Chondrocyte (in vitro differentiated cells): ENCODE data around the gene SAMD15. TPM values are rescaled to one million over a fixed set of nuclear protein-coding genes. Genes with fewer than 3 reads are reported as not detected.
"Not testable (repeated sequence)": the region's sequence is repeated elsewhere in the genome, so short reads cannot be mapped to it uniquely, and the experiment has no call there.

ENCODE experiments used
- DNase-seq: peaks from one replicate; pipeline ENCODE4 v3.0.0; 2021; ENCODE audit warnings: mixed read lengths, low spot score
- H3K27ac Mint-ChIP-seq: one replicate; pipeline ENCODE4 v1.8.0; 2021; ENCODE audit warnings: mild to moderate bottlenecking, moderate library complexity, mixed read lengths; ENCODE audit not compliant: unreplicated experiment
- H3K27me3 Mint-ChIP-seq: 2 replicates; pipeline ENCODE4 v1.8.0; 2021; ENCODE audit warnings: low read depth, mixed read lengths
- H3K36me3 Mint-ChIP-seq: 2 replicates; pipeline ENCODE4 v1.8.0; 2021; ENCODE audit warnings: low read depth, mixed read lengths
- H3K4me1 Mint-ChIP-seq: 2 replicates; pipeline ENCODE4 v1.8.0; 2021; ENCODE audit warnings: low read depth, mild to moderate bottlenecking, mixed read lengths
- H3K4me3 Mint-ChIP-seq: one replicate; pipeline ENCODE4 v1.8.0; 2021; ENCODE audit warnings: mild to moderate bottlenecking, moderate library complexity, mixed read lengths; ENCODE audit not compliant: unreplicated experiment
- H3K9me3 Mint-ChIP-seq: 2 replicates; pipeline ENCODE4 v1.8.0; 2021; ENCODE audit warnings: low read depth, mixed read lengths
- CTCF ChIP-seq: fragments of 200-600 bp; sonication (generic); IDR thresholded peaks from 2 replicates; pipeline ENCODE4 v1.5.0; 2021; ENCODE audit warnings: antibody characterized with exemption, mild to moderate bottlenecking, moderate library complexity
- total RNA-seq: library from RNA; stranded (reverse); gene quantifications from 3 replicates; pipeline ENCODE4 v1.2.1, GENCODE V29; 2021

The SAMD15 gene
- total RNA-seq, 1 donor from 2014 or later = 1.2 TPM

- DNase-seq = no peak
- Mint-ChIP-seq H3K4me1 (no peaks in the 10 kb centered on the region), H3K36me3 (peaks cover 2% of the 10 kb centered on the region), H3K27ac (no peak overlapping the region), H3K4me3 (no peak overlapping the region), H3K27me3 (no peaks in the 10 kb centered on the region), H3K9me3 (no peaks in the 10 kb centered on the region)
- no peak for TF ChIP-seq CTCF
Measured at GRCh38 chr14:77403768-77404167, 26.6 kb downstream of the SAMD15 start.

GRCh38 chr14:77406086-77406485, 28.9 kb downstream of the SAMD15 start:
- H3K27ac Mint-ChIP-seq = no peak overlapping the region
- no peaks in the 10 kb centered on the region for H3K27me3 Mint-ChIP-seq
- H3K36me3 Mint-ChIP-seq = no peaks in the 10 kb centered on the region
- H3K9me3 Mint-ChIP-seq = no peaks in the 10 kb centered on the region
- H3K4me1 Mint-ChIP-seq = no peaks in the 10 kb centered on the region
- TF ChIP-seq CTCF = no peak
- H3K4me3 Mint-ChIP-seq = no peak overlapping the region
- no peak for DNase-seq

GRCh38 chr14:77406718-77407117, 29.5 kb downstream of the SAMD15 start:
- H3K9me3 Mint-ChIP-seq = no peaks in the 10 kb centered on the region
- no peaks in the 10 kb centered on the region for H3K27me3 Mint-ChIP-seq
- H3K27ac Mint-ChIP-seq = no peak overlapping the region
- H3K36me3 Mint-ChIP-seq = no peaks in the 10 kb centered on the region
- no peak for DNase-seq
- TF ChIP-seq CTCF = no peak
- no peaks in the 10 kb centered on the region for H3K4me1 Mint-ChIP-seq
- no peak overlapping the region for H3K4me3 Mint-ChIP-seq

GRCh38 chr14:77407158-77407557, 30.0 kb downstream of the SAMD15 start:
- DNase-seq = no peak
- no peak overlapping the region for H3K27ac Mint-ChIP-seq
- no peaks in the 10 kb centered on the region for H3K36me3 Mint-ChIP-seq
- H3K4me1 Mint-ChIP-seq = no peaks in the 10 kb centered on the region
- H3K9me3 Mint-ChIP-seq = no peaks in the 10 kb centered on the region
- no peak for TF ChIP-seq CTCF
- no peak overlapping the region for H3K4me3 Mint-ChIP-seq
- H3K27me3 Mint-ChIP-seq = no peaks in the 10 kb centered on the region

GRCh38 chr14:77409131-77409533, 32.0 kb downstream of the SAMD15 start:
- H3K9me3 Mint-ChIP-seq = no peaks in the 10 kb centered on the region
- peak; percentile 51 for TF ChIP-seq CTCF
- no peak overlapping the region for H3K4me3 Mint-ChIP-seq
- no peaks in the 10 kb centered on the region for H3K4me1 Mint-ChIP-seq
- no peak for DNase-seq
- no peaks in the 10 kb centered on the region for H3K36me3 Mint-ChIP-seq
- H3K27ac Mint-ChIP-seq = no peak overlapping the region
- no peaks in the 10 kb centered on the region for H3K27me3 Mint-ChIP-seq

- H3K9me3 Mint-ChIP-seq = peaks cover 16% of the 10 kb centered on the region
- not testable (repeated sequence) for H3K4me3 Mint-ChIP-seq, H3K27ac Mint-ChIP-seq, DNase-seq, H3K36me3 Mint-ChIP-seq, H3K4me1 Mint-ChIP-seq, H3K27me3 Mint-ChIP-seq
Measured at GRCh38 chr14:77415403-77416030, 38.3 kb downstream of the SAMD15 start.

GRCh38 chr14:77416098-77416497, 38.9 kb downstream of the SAMD15 start:
- DNase-seq, H3K36me3 Mint-ChIP-seq, H3K4me3 Mint-ChIP-seq, H3K4me1 Mint-ChIP-seq, H3K27me3 Mint-ChIP-seq, H3K27ac Mint-ChIP-seq: not testable (repeated sequence)
- peaks cover 16% of the 10 kb centered on the region for H3K9me3 Mint-ChIP-seq
